GM12891 (cell line): ENCODE data around the gene ZNF787.

Source experiments
- POLR2AphosphoS5 ChIP-seq: IDR thresholded peaks from 2 replicates; pipeline ENCODE4 v1.6.1; 2011; ENCODE audit warnings: low read depth, low read length, control low read depth
- TAF1 ChIP-seq: IDR thresholded peaks from 2 replicates; pipeline ENCODE4 v1.6.1; 2011; ENCODE audit warnings: low read depth, low read length, control low read depth

DNA sequence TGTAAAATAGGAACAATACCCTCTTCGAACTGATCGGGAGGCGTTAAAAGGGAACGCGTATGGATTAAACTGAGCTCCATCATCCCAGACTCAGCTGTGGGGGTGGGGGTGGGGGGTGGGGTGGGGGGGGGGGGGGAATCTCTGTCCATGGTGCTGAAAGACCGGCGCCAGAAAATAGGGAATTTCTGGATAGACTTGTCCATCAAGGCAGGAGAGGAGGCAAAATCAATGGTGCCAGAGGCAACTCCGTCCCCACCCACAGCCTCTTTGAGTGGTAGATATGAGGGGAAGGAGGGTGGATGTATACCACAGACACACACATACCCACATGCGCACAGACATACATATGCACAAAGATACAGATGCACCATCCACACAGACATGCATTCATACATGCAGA, 37.4 kb downstream of the ZNF787 start:
- TF ChIP-seq TAF1 (no peak), POLR2AphosphoS5 (no peak)
